ENCODE measurements around the gene PTPRN2. TPM values are rescaled to one million over a fixed set of nuclear protein-coding genes. Genes with fewer than 3 reads are reported as not detected.

Gene PTPRN2
- polyA plus RNA-seq, 1 of the 3 experiments (the other 2 are of a cell fraction): 4.0 TPM

- Histone ChIP-seq H3K9me2 (no peaks in the 10 kb centered on the region), H3K36me3 (replicated peaks in 1 of 2; ENCODE audit: control insufficient read depth in 1 of 2, insufficient read depth in 2 of 2, low read length in 1 of 2) (no peaks in the 10 kb centered on the region), H3K4me1 (ENCODE audit: control insufficient read depth in 1 of 2, insufficient read depth in 2 of 2, low read depth in 1 of 2, low read length in 1 of 2) (peaks cover 0 to 21% of the 10 kb centered on the region in 2 experiments; a peak in 1 of 4 replicates), H3K79me2 (ENCODE audit: insufficient read depth) (no peaks in the 10 kb centered on the region), H3K27me3 (ENCODE audit: insufficient read depth) (no peaks in the 10 kb centered on the region), H4K20me1 (ENCODE audit: insufficient read depth) (no peaks in the 10 kb centered on the region), H3K9me3 (no peaks in the 10 kb centered on the region; the same call in 1 of the 2 replicates), H3K9ac (no peak overlapping the region), H2AFZ (ENCODE audit: low read depth) (no peak overlapping the region), H3K4me3 (ENCODE audit: low read depth in 2 of 2, low read length in 1 of 2) (no peak overlapping the region), H3F3A (replicated peaks; ENCODE audit: insufficient read depth) (no peaks in the 10 kb centered on the region), H3K4me2 (no peak overlapping the region), H3K27ac (ENCODE audit: low read depth in 2 of 2, low read length in 1 of 2) (no peak overlapping the region)
- WGBS (ENCODE audit: low lambda C conversion rate): 57% methylated on average over 9 of the region's 9 CpGs
- POLR2A ChIA-PET: no interaction called here
- no peak for DNase-seq
- no peak for TF ChIP-seq ELF1 (IDR thresholded peaks at IDR 0.05)
- no peak for TF ChIP-seq NRF1 (IDR thresholded peaks at IDR 0.05; ENCODE audit: low read depth, low read length)
- no peak for TF ChIP-seq CTCF (IDR thresholded peaks at IDR 0.05)
- no peak for TF ChIP-seq PBX3 (IDR thresholded peaks at IDR 0.05)
- no peak for TF ChIP-seq YY1 (IDR thresholded peaks at IDR 0.05; ENCODE audit: low read depth)
- no peak for TF ChIP-seq MAX (IDR thresholded peaks at IDR 0.05; ENCODE audit: low read depth)
- no peak for TF ChIP-seq RCOR1 (IDR thresholded peaks at IDR 0.05; ENCODE audit: low read length)
- TF ChIP-seq MXI1 (IDR thresholded peaks at IDR 0.05; ENCODE audit: low read depth, low read length): no peak
- TF ChIP-seq FOXM1 (IDR thresholded peaks at IDR 0.05; ENCODE audit: low read depth): no peak
- TF ChIP-seq EP300 (IDR thresholded peaks at IDR 0.05; ENCODE audit: borderline replicate concordance in 1 of 2, low read depth in 1 of 2, low read length in 1 of 2): no peak
- no peak for TF ChIP-seq SIN3A (IDR thresholded peaks at IDR 0.05; ENCODE audit: borderline replicate concordance, low read depth, low read length)
- no peak for TF ChIP-seq NFIC (IDR thresholded peaks at IDR 0.05; ENCODE audit: borderline replicate concordance)
- no peak for TF ChIP-seq USF2 (IDR thresholded peaks at IDR 0.05; ENCODE audit: borderline replicate concordance, low read depth, low read length)
- TF ChIP-seq IRF3 (IDR thresholded peaks at IDR 0.05; ENCODE audit: low read depth, low read length): no peak
- no peak for TF ChIP-seq EZH2phosphoT487 (IDR thresholded peaks at IDR 0.05; ENCODE audit: borderline replicate concordance, low read depth)
- TF ChIP-seq TAF1 (IDR thresholded peaks at IDR 0.05; ENCODE audit: borderline replicate concordance, low read depth, low read length): no peak
- CTCF ChIA-PET: interaction anchor here (1.0 kb wide), 1 partner anchor 8 kb away, joined by 5 read pairs; no protein-coding TSS in a partner anchor
Measured at GRCh38 chr7:158399762-158400161, 187.9 kb downstream of the PTPRN2 start.
